Hepatocyte (in vitro differentiated cells): ENCODE data around the gene PDLIM5.

Source experiments
- CTCF ChIP-seq: fragments of 200-600 bp; sonication (generic); IDR thresholded peaks from 2 replicates; pipeline ENCODE4 v1.5.1; 2016; ENCODE audit warnings: antibody characterized with exemption, mild to moderate bottlenecking; ENCODE audit not compliant: poor library complexity
- EZH2 ChIP-seq: fragments of 200-600 bp; sonication (generic); IDR thresholded peaks from 2 replicates; pipeline ENCODE4 v1.6.1; 2016; ENCODE audit warnings: antibody characterized with exemption, mild to moderate bottlenecking, borderline replicate concordance
- EZH2phosphoT487 ChIP-seq: fragments of 200-600 bp; sonication (generic); IDR thresholded peaks from one replicate; pipeline ENCODE4 v1.6.1; 2018; ENCODE audit warnings: antibody characterized with exemption, mild to moderate bottlenecking, low read depth, moderate library complexity; ENCODE audit not compliant: unreplicated experiment, severe bottlenecking

- TF ChIP-seq EZH2 (no peak), CTCF (no peak), EZH2phosphoT487 (no peak)
Measured at GRCh38 chr4:94533405-94534223, 81.9 kb downstream of the PDLIM5 start.
